Upper lobe of left lung (tissue), 6 donors: ENCODE results near the gene RAB11FIP3. TPM values are rescaled to one million over a fixed set of nuclear protein-coding genes. Genes with fewer than 3 reads are reported as not detected.
"Not testable (repeated sequence)": the region's sequence is repeated elsewhere in the genome, so short reads cannot be mapped to it uniquely, and the experiment has no call there.

Experiments
- ATAC-seq, 2 donors: fragments of 200-7000 bp; cut with Tn5 transposase; one replicate each; pipeline ENCODE4 v1.9.1; 2022; ENCODE audit warnings: mild to moderate bottlenecking in 2 of 2, moderate library complexity in 2 of 2; ENCODE audit not compliant: low FRiP score in 2 of 2
- DNase-seq, 2 donors: peaks; one replicate each; pipeline ENCODE4 v3.0.0-alpha.2; 2019 to 2020
- H3K27ac ChIP-seq, 4 donors: fragments of 200-600 bp; sonication (generic); one replicate each; pipeline ENCODE4 v1.5.1; 2016 to 2019
- H3K27me3 ChIP-seq, 4 donors: fragments of 200-600 bp; sonication (generic); one replicate each; pipeline ENCODE4 v1.5.1; 2017 to 2019
- H3K36me3 ChIP-seq, 4 donors: fragments of 200-600 bp; sonication (generic); one replicate each; pipeline ENCODE4 v1.5.1; 2016 to 2019
- H3K4me1 ChIP-seq, 4 donors: fragments of 200-600 bp; sonication (generic); one replicate each; pipeline ENCODE4 v1.5.1; 2018 to 2019
- H3K4me3 ChIP-seq, 4 donors: fragments of 200-600 bp; sonication (generic); one replicate each; pipeline ENCODE4 v1.5.1; 2017 to 2019; ENCODE audit warnings: mild to moderate bottlenecking in 2 of 4, moderate library complexity in 1 of 4
- H3K9me3 ChIP-seq, 4 donors: fragments of 200-600 bp; sonication (generic); one replicate each; pipeline ENCODE4 v1.5.1; 2018 to 2019
- CTCF ChIP-seq, 6 experiments: fragments of 450-650 bp in 4 of 6; fragments of 200-600 bp in 2 of 6; sonication (generic) in 2 of 6; IDR thresholded peaks; one replicate each; pipeline ENCODE4 v1.5.1; 2016 to 2019; ENCODE audit warnings: antibody characterized with exemption in 6 of 6
- EP300 ChIP-seq, 4 donors: sonication (generic); formaldehyde crosslinking; IDR thresholded peaks; one replicate each; pipeline ENCODE4 v1.5.1; 2017; ENCODE audit warnings: antibody characterized with exemption in 4 of 4, control low read depth in 2 of 4
- POLR2A ChIP-seq, 4 donors: fragments of 450-650 bp; IDR thresholded peaks; one replicate each; pipeline ENCODE4 v1.5.1; 2016 to 2017; ENCODE audit warnings: antibody characterized with exemption in 4 of 4, mild to moderate bottlenecking in 2 of 4
- POLR2AphosphoS5 ChIP-seq, 2 donors: sonication (generic); formaldehyde crosslinking; IDR thresholded peaks; one replicate each; pipeline ENCODE4 v1.5.1; 2017; ENCODE audit warnings: antibody characterized with exemption in 2 of 2
- WGBS, 2 donors: methylation state at CpG; one replicate each; pipeline ENCODE4 v1.1.5; 2017 to 2018; 5-methylcytosine and 5-hydroxymethylcytosine counted together
- total RNA-seq, 6 donors: library from RNA; depleted of rRNA in 4 of 6; stranded (reverse); fragments of >200 nt in 4 of 6; gene quantifications; one replicate each; pipeline versions ENCODE4 v1.1.0 to v1.2.1, GENCODE V29; 2016 to 2021
- donor health status: DM: no; HTN: no; CAD: no; lungs with moderate emphysema.
- donor health status: DM: no; HTN: yes; CAD: no; lungs with severe emphysema.

Gene RAB11FIP3
- total RNA-seq, 6 donors from 2014 or later: 38.9 to 95.3 (median 43.8) TPM

GRCh38 chr16:407253-407652, 18.2 kb upstream of the RAB11FIP3 start:
- no peak for ATAC-seq
- Histone ChIP-seq H3K27ac (no peak overlapping the region), H3K36me3 (peaks cover 0 to 25% (median 11%) of the 10 kb centered on the region in 4 donors), H3K4me1 (peaks cover 1 to 6% (median 4%) of the 10 kb centered on the region in 4 donors), H3K9me3 (no peaks in the 10 kb centered on the region), H3K4me3 (no peak overlapping the region), H3K27me3 (no peaks in the 10 kb centered on the region)
- TF ChIP-seq EP300 (IDR thresholded peaks at IDR 0.05): no peak
- no peak for TF ChIP-seq POLR2A (IDR thresholded peaks at IDR 0.05)
- TF ChIP-seq CTCF (IDR thresholded peaks at IDR 0.05): no peak
- no peak for TF ChIP-seq POLR2AphosphoS5 (IDR thresholded peaks at IDR 0.05)
- 88 to 89% methylated on average over 14 to 16 of the region's 16 CpGs for WGBS, 2 donors
- DNase-seq: no peak

GRCh38 chr16:410516-411178, 14.8 kb upstream of the RAB11FIP3 start:
- peak in 1 of 2 donors; percentile 74 for DNase-seq
- WGBS, 2 donors: 94% methylated on average over 17 of the region's 36 CpGs; no CpG with 5 or more reads in 1 of the 2 donors
- no peaks in the 10 kb centered on the region for H3K9me3 ChIP-seq
- TF ChIP-seq EP300 (IDR thresholded peaks at IDR 0.05) (no peak), POLR2AphosphoS5 (IDR thresholded peaks at IDR 0.05) (no peak), POLR2A (IDR thresholded peaks at IDR 0.05) (no peak), CTCF (IDR thresholded peaks at IDR 0.05) (no peak)
- no peaks in the 10 kb centered on the region for H3K27me3 ChIP-seq
- peaks cover 0 to 26% (median 12%) of the 10 kb centered on the region in 4 donors for H3K36me3 ChIP-seq
- ATAC-seq: peak in 1 of 2 donors; percentile 7
- no peaks in the 10 kb centered on the region for H3K4me1 ChIP-seq
- H3K4me3 ChIP-seq: no peak overlapping the region
- no peak overlapping the region for H3K27ac ChIP-seq

GRCh38 chr16:411576-412265, 13.7 kb upstream of the RAB11FIP3 start:
- WGBS, 2 donors: 93 to 97% methylated on average over 10 to 26 of the region's 26 CpGs
- Histone ChIP-seq H3K36me3 (peaks cover 0 to 26% (median 12%) of the 10 kb centered on the region in 4 donors), H3K27ac (no peak overlapping the region), H3K4me3 (no peak overlapping the region), H3K9me3 (no peaks in the 10 kb centered on the region), H3K4me1 (no peaks in the 10 kb centered on the region), H3K27me3 (no peaks in the 10 kb centered on the region)
- ATAC-seq (no peak), DNase-seq (no peak)
- TF ChIP-seq POLR2A (IDR thresholded peaks at IDR 0.05) (no peak), CTCF (IDR thresholded peaks at IDR 0.05) (no peak), EP300 (IDR thresholded peaks at IDR 0.05) (no peak), POLR2AphosphoS5 (IDR thresholded peaks at IDR 0.05) (no peak)

- Histone ChIP-seq H3K4me1 (no peaks in the 10 kb centered on the region), H3K27me3 (no peaks in the 10 kb centered on the region), H3K4me3 (no peak overlapping the region), H3K27ac (no peak overlapping the region), H3K36me3 (peaks cover 0 to 23% (median 12%) of the 10 kb centered on the region in 4 donors), H3K9me3 (no peaks in the 10 kb centered on the region)
- DNase-seq (no peak), ATAC-seq (no peak)
- WGBS, 2 donors: 90 to 93% methylated on average over 10 to 21 of the region's 21 CpGs
- no peak for TF ChIP-seq POLR2A (IDR thresholded peaks at IDR 0.05)
- no peak for TF ChIP-seq POLR2AphosphoS5 (IDR thresholded peaks at IDR 0.05)
- TF ChIP-seq CTCF (IDR thresholded peaks at IDR 0.05): no peak
- TF ChIP-seq EP300 (IDR thresholded peaks at IDR 0.05): no peak
These were observed 10.9 kb upstream of the RAB11FIP3 start for GRCh38 chr16:414395-415169.

GRCh38 chr16:415170-415498, 10.3 kb upstream of the RAB11FIP3 start:
- H3K27ac ChIP-seq, ATAC-seq, H3K27me3 ChIP-seq, DNase-seq, H3K9me3 ChIP-seq, H3K4me3 ChIP-seq, H3K4me1 ChIP-seq: not testable (repeated sequence)
- H3K36me3 ChIP-seq: peaks cover 0 to 19% (median 9%) of the 10 kb centered on the region in 4 donors
- WGBS, 2 donors: 93 to 97% methylated on average over 3 of the region's 3 CpGs

- not testable (repeated sequence) for H3K27me3 ChIP-seq, H3K9me3 ChIP-seq, H3K36me3 ChIP-seq, H3K4me3 ChIP-seq, H3K27ac ChIP-seq, DNase-seq, ATAC-seq
- 94 to 95% methylated on average over 13 of the region's 13 CpGs for WGBS, 2 donors
- H3K4me1 ChIP-seq: peaks cover 13 to 25% (median 23%) of the 10 kb centered on the region in 4 donors
These were observed 3.3 kb upstream of the RAB11FIP3 start for GRCh38 chr16:422179-422578.
